Uterus (tissue), 2 donors: ENCODE measurements around the gene C16orf87.

Experiments
- POLR2A ChIP-seq, 2 donors: fragments of 450-650 bp; IDR thresholded peaks; one replicate each; pipeline ENCODE4 v1.6.1; 2016; ENCODE audit warnings: antibody characterized with exemption in 2 of 2, mild to moderate bottlenecking in 1 of 2, moderate library complexity in 1 of 2
- TF ChIP-seq, protein P1 (sequence below), 4 experiments: fragments of 200-600 bp in 2 of 4; fragments of 450-650 bp in 2 of 4; sonication (generic) in 2 of 4; IDR thresholded peaks; one replicate each; pipeline ENCODE4 v1.5.1; 2016 to 2019; ENCODE audit warnings: antibody characterized with exemption in 4 of 4, mild to moderate bottlenecking in 2 of 4, moderate library complexity in 1 of 4

DNA sequence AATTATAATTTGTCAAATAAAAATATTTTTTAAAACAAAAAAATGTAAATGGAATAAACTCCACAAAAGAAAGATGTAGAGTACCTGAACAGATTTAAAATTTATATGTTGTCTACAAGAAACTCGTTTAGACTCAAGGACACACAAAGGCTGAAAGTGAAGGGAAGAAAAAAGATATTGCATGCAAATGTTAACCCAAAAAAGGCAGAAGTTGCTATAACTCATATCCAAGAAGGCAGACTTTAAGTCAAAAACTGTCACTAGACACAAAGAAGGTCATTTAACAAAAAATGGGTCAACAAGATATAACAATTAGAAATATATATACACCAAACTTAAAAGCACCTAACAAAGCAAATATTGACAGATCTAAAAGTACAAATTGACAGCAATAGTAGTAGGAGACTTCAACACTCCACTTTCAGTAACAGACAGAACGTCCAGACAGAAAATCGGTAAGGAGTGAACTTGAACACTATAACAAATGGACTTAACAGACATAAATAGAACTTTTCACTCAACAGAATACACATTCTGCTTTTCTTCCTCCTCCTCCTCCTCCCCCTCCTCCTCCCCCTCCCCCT is 42.0 kb downstream of the C16orf87 start:
- TF ChIP-seq, protein P1, sequence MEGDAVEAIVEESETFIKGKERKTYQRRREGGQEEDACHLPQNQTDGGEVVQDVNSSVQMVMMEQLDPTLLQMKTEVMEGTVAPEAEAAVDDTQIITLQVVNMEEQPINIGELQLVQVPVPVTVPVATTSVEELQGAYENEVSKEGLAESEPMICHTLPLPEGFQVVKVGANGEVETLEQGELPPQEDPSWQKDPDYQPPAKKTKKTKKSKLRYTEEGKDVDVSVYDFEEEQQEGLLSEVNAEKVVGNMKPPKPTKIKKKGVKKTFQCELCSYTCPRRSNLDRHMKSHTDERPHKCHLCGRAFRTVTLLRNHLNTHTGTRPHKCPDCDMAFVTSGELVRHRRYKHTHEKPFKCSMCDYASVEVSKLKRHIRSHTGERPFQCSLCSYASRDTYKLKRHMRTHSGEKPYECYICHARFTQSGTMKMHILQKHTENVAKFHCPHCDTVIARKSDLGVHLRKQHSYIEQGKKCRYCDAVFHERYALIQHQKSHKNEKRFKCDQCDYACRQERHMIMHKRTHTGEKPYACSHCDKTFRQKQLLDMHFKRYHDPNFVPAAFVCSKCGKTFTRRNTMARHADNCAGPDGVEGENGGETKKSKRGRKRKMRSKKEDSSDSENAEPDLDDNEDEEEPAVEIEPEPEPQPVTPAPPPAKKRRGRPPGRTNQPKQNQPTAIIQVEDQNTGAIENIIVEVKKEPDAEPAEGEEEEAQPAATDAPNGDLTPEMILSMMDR (IDR thresholded peaks at IDR 0.05): no peak
- TF ChIP-seq POLR2A (IDR thresholded peaks at IDR 0.05): no peak
